ENCODE results near the gene MYH6. TPM values are rescaled to one million over a fixed set of nuclear protein-coding genes. Genes with fewer than 3 reads are reported as not detected.
"Not testable (repeated sequence)": the region's sequence is repeated elsewhere in the genome, so short reads cannot be mapped to it uniquely, and the experiment has no call there.

Gene MYH6
- total and polyA plus RNA-seq, 12 donors, result 76.6 to 7,525 (median 314) TPM

- 69 to 74% methylated on average over 4 of the region's 4 CpGs for WGBS, 2 donors
- DNase-seq, result no peak
- peaks cover 0 to 4% (median 0%) of the 10 kb centered on the region in 7 donors for H3K27me3 ChIP-seq
- peaks cover 0 to 94% (median 0%) of the 10 kb centered on the region in 9 donors for H3K36me3 ChIP-seq
- TF ChIP-seq CTCF (IDR thresholded peaks at IDR 0.05), result no peak
- H3K9me3 ChIP-seq, result no peaks in the 10 kb centered on the region
- no peak overlapping the region for H3K4me3 ChIP-seq
- intact Hi-C loops (cut with DNase I), result loop anchor here in 1 of 10 donors (10.0 kb wide), 1 partner anchor 46 kb away; no protein-coding TSS in a partner anchor
- peak overlapping the region in 3 of 10 donors; percentile 5 to 39 (median 37) for H3K27ac ChIP-seq
- ATAC-seq, result no peak
- H3K4me1 ChIP-seq, result peaks cover 0 to 3% (median 0%) of the 10 kb centered on the region in 9 donors
Observed at GRCh38 chr14:23398348-23398747, 9.7 kb downstream of the MYH6 start.

DNA sequence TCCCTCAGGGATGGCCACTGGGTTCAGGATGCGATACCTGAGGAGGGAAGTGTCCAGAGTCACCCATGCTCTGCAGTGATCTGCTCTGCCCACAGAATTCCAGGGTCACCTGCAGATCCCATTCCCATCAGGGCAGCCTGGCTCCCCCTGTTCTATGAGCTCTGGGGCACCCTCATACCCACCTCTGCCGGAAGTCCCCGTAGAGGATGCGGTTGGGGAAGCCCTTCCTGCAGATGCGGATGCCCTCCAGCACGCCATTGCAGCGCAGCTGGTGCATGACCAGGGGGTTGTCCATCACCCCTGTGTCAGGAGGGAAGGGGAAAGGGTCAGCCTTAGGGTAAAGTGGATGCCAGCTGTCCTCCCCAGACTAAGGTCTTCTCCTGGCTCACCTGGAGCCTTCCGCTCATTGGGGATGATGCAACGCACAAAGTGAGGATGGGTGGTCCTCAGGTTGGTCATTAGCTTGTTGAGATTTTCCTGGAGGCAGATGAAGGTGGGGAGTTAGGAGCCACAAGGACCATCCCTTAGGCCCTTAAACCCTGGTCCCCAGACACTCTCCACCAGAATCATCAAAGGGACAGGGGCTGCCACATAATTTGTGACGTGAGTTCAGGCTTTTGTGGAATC is 11.2 kb downstream of the MYH6 start:
- no peak for TF ChIP-seq CTCF (IDR thresholded peaks at IDR 0.05)
- H3K4me1 ChIP-seq, result peaks cover 0 to 2% (median 0%) of the 10 kb centered on the region in 9 donors
- no peaks in the 10 kb centered on the region for H3K27me3 ChIP-seq
- 89 to 92% methylated on average over 10 of the region's 10 CpGs for WGBS, 2 donors
- intact Hi-C loops (cut with DNase I), result loop anchor here in 1 of 10 donors (10.0 kb wide), 1 partner anchor 48 kb away; no protein-coding TSS in a partner anchor
- H3K9me3 ChIP-seq, result no peaks in the 10 kb centered on the region
- H3K36me3 ChIP-seq, result peaks cover 0 to 94% (median 5%) of the 10 kb centered on the region in 9 donors
- ATAC-seq (peak in 2 of 8 donors; percentile 1), DNase-seq (no peak)
- H3K4me3 ChIP-seq, result no peak overlapping the region
- no peak overlapping the region for H3K27ac ChIP-seq

- H3K27ac ChIP-seq, result no peak overlapping the region
- intact Hi-C loops (cut with DNase I), result loop anchor here in 1 of 10 donors (10.0 kb wide), 1 partner anchor 49 kb away; no protein-coding TSS in a partner anchor
- no peak for TF ChIP-seq CTCF (IDR thresholded peaks at IDR 0.05)
- H3K36me3 ChIP-seq, result peaks cover 0 to 94% (median 5%) of the 10 kb centered on the region in 9 donors
- WGBS, 2 donors, result 87% methylated on average over 10 of the region's 10 CpGs
- no peaks in the 10 kb centered on the region for H3K9me3 ChIP-seq
- H3K4me3 ChIP-seq, result no peak overlapping the region
- no peaks in the 10 kb centered on the region for H3K27me3 ChIP-seq
- ATAC-seq (no peak), DNase-seq (no peak)
- H3K4me1 ChIP-seq, result no peaks in the 10 kb centered on the region
Observed at GRCh38 chr14:23396126-23396525, 11.9 kb downstream of the MYH6 start.

GRCh38 chr14:23392613-23393012 is 15.5 kb downstream of the MYH6 start:
- intact Hi-C loops (cut with DNase I), result loop anchor here in 1 of 10 donors (10.0 kb wide), 1 partner anchor 52 kb away; no protein-coding TSS in a partner anchor
- Histone ChIP-seq H3K36me3 (peaks cover 0 to 94% (median 5%) of the 10 kb centered on the region in 9 donors), H3K9me3 (no peaks in the 10 kb centered on the region), H3K4me3 (no peak overlapping the region), H3K4me1 (peaks cover 0 to 6% (median 0%) of the 10 kb centered on the region in 9 donors), H3K27ac (peak overlapping the region in 1 of 10 donors; percentile 20), H3K27me3 (no peaks in the 10 kb centered on the region)
- no peak for TF ChIP-seq CTCF (IDR thresholded peaks at IDR 0.05)
- DNase-seq (no peak), ATAC-seq (no peak)
- WGBS, 2 donors, result 74 to 75% methylated on average over 7 of the region's 7 CpGs

DNA sequence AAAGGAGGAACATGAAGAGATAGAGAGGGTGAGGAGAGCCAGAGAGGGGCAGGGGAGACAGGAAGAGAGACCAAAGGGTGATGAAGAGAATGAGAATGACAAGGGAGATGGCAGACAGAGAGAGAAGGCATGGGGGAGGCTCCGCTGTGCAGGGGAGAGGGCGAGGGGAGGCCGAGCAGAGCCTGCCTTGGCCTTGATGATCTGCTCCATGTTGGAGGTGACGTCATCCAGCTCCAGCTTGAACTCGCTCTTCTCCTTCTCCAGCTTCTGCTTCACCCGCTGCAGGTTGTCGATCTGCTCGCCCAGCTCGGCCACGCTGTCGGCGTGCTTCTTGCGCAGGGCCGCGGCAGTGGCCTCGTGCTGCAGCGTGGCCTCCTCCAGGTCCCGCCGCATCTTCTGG is 18.2 kb downstream of the MYH6 start:
- WGBS, 2 donors, result 64 to 73% methylated on average over 3 to 4 of the region's 19 CpGs
- intact Hi-C loops (cut with DNase I), result loop anchor here in 3 of 10 donors (10.0 kb wide), 3 partner anchors 55 to 125 kb away; no protein-coding TSS in a partner anchor
- not testable (repeated sequence) for DNase-seq, H3K4me3 ChIP-seq, H3K4me1 ChIP-seq, H3K27ac ChIP-seq, H3K27me3 ChIP-seq, H3K9me3 ChIP-seq
- peak in 3 of 8 donors; percentile 1 to 5 (median 4) for ATAC-seq
- H3K36me3 ChIP-seq, result peaks cover 0 to 94% (median 5%) of the 10 kb centered on the region in 9 donors

Data from heart right ventricle (tissue), 16 donors.